ENCODE results near the gene LIG1. TPM values are rescaled to one million over a fixed set of nuclear protein-coding genes. Genes with fewer than 3 reads are reported as not detected.
A peak's percentile ranks its signal among the peaks of the same experiment; 100 is the strongest.

LIG1 gene
- 12.1 to 24.7 TPM (median 17.0 TPM) in 3 replicates for total RNA-seq
- long read RNA-seq, transcript LIG1-201 (28 exons, 3,384 nt) = major isoform, 21 of 36 reads
- long read RNA-seq, partial matches to known transcripts = 0 of 36 reads
- long read RNA-seq, other reads (novel, unspliced or antisense) = 15 of 36 reads

GRCh38 chr19:48169939-48170803 lies at the start of gene LIG1, which contains the start of gene ZSWIM9:
LIG1 (minus strand) TSS chr19:48170344; CDS start chr19:48165566, 4,778 bp downstream.
ZSWIM9 (plus strand) TSS chr19:48170680; CDS start chr19:48171803, 1,123 bp downstream.
- peaks cover 18% of the 10 kb centered on the region for H3K4me1 Mint-ChIP-seq (ENCODE audit: low read depth)
- H3K36me3 Mint-ChIP-seq (ENCODE audit: low read depth) = peaks cover 9% of the 10 kb centered on the region
- H3K27me3 Mint-ChIP-seq (ENCODE audit: low read depth) = no peaks in the 10 kb centered on the region
- peak within 1 kb of the TSS; percentile 98 for H3K4me3 Mint-ChIP-seq (ENCODE audit: unreplicated experiment)
- TF ChIP-seq CTCF (IDR thresholded peaks at IDR 0.05) = peak; percentile 60
- H3K9me3 Mint-ChIP-seq (ENCODE audit: low read depth) = no peaks in the 10 kb centered on the region
- DNase-seq (ENCODE audit: low spot score) = peak; percentile 98
- peak within 1 kb of the TSS; percentile 98 for H3K27ac Mint-ChIP-seq (ENCODE audit: unreplicated experiment)

- TF ChIP-seq CTCF (IDR thresholded peaks at IDR 0.05) = no peak
- H3K4me3 Mint-ChIP-seq (ENCODE audit: unreplicated experiment) = no peak overlapping the region
- H3K27ac Mint-ChIP-seq (ENCODE audit: unreplicated experiment) = no peak overlapping the region
- no peak for DNase-seq (ENCODE audit: low spot score)
- no peaks in the 10 kb centered on the region for H3K27me3 Mint-ChIP-seq (ENCODE audit: low read depth)
- no peaks in the 10 kb centered on the region for H3K4me1 Mint-ChIP-seq (ENCODE audit: low read depth)
- no peaks in the 10 kb centered on the region for H3K9me3 Mint-ChIP-seq (ENCODE audit: low read depth)
- H3K36me3 Mint-ChIP-seq (ENCODE audit: low read depth) = peaks cover 16% of the 10 kb centered on the region
These were observed 48.9 kb upstream of the LIG1 start for GRCh38 chr19:48218997-48219396.

GRCh38 chr19:48216933-48217332 lies 46.8 kb upstream of the LIG1 start:
- Mint-ChIP-seq H3K4me1 (ENCODE audit: low read depth) (no peaks in the 10 kb centered on the region), H3K4me3 (ENCODE audit: unreplicated experiment) (no peak overlapping the region), H3K27ac (ENCODE audit: unreplicated experiment) (no peak overlapping the region), H3K27me3 (ENCODE audit: low read depth) (no peaks in the 10 kb centered on the region), H3K36me3 (ENCODE audit: low read depth) (peaks cover 24% of the 10 kb centered on the region), H3K9me3 (ENCODE audit: low read depth) (no peaks in the 10 kb centered on the region)
- no peak for TF ChIP-seq CTCF (IDR thresholded peaks at IDR 0.05)
- no peak for DNase-seq (ENCODE audit: low spot score)

GRCh38 chr19:48213959-48214358 lies 43.8 kb upstream of the LIG1 start:
- Mint-ChIP-seq H3K36me3 (ENCODE audit: low read depth) (peaks cover 26% of the 10 kb centered on the region), H3K4me3 (ENCODE audit: unreplicated experiment) (no peak overlapping the region), H3K4me1 (ENCODE audit: low read depth) (no peaks in the 10 kb centered on the region), H3K27me3 (ENCODE audit: low read depth) (no peaks in the 10 kb centered on the region), H3K9me3 (ENCODE audit: low read depth) (no peaks in the 10 kb centered on the region), H3K27ac (ENCODE audit: unreplicated experiment) (no peak overlapping the region)
- no peak for DNase-seq (ENCODE audit: low spot score)
- no peak for TF ChIP-seq CTCF (IDR thresholded peaks at IDR 0.05)

GRCh38 chr19:48210005-48210404 lies 39.9 kb upstream of the LIG1 start:
- no peaks in the 10 kb centered on the region for H3K4me1 Mint-ChIP-seq (ENCODE audit: low read depth)
- no peaks in the 10 kb centered on the region for H3K9me3 Mint-ChIP-seq (ENCODE audit: low read depth)
- H3K27ac Mint-ChIP-seq (ENCODE audit: unreplicated experiment) = no peak overlapping the region
- no peaks in the 10 kb centered on the region for H3K27me3 Mint-ChIP-seq (ENCODE audit: low read depth)
- peaks cover 13% of the 10 kb centered on the region for H3K36me3 Mint-ChIP-seq (ENCODE audit: low read depth)
- no peak overlapping the region for H3K4me3 Mint-ChIP-seq (ENCODE audit: unreplicated experiment)
- no peak for TF ChIP-seq CTCF (IDR thresholded peaks at IDR 0.05)
- no peak for DNase-seq (ENCODE audit: low spot score)
